Measurements from ENCODE around the gene SLC44A3. TPM values are rescaled to one million over a fixed set of nuclear protein-coding genes. Genes with fewer than 3 reads are reported as not detected.
A peak's percentile ranks its signal among the peaks of the same experiment; 100 is the strongest.

Gene SLC44A3
- total RNA-seq, 1 donor from 2014 or later: 0.77 TPM

GRCh38 chr1:94863297-94863911, 43.2 kb downstream of the SLC44A3 start:
- Mint-ChIP-seq H3K27ac (ENCODE audit: unreplicated experiment) (no peak overlapping the region), H3K9me3 (no peaks in the 10 kb centered on the region), H3K4me3 (no peak overlapping the region), H3K27me3 (ENCODE audit: low read depth) (no peaks in the 10 kb centered on the region), H3K4me1 (peaks cover 45% of the 10 kb centered on the region), H3K36me3 (ENCODE audit: low read depth) (no peaks in the 10 kb centered on the region)
- TF ChIP-seq, protein P1, sequence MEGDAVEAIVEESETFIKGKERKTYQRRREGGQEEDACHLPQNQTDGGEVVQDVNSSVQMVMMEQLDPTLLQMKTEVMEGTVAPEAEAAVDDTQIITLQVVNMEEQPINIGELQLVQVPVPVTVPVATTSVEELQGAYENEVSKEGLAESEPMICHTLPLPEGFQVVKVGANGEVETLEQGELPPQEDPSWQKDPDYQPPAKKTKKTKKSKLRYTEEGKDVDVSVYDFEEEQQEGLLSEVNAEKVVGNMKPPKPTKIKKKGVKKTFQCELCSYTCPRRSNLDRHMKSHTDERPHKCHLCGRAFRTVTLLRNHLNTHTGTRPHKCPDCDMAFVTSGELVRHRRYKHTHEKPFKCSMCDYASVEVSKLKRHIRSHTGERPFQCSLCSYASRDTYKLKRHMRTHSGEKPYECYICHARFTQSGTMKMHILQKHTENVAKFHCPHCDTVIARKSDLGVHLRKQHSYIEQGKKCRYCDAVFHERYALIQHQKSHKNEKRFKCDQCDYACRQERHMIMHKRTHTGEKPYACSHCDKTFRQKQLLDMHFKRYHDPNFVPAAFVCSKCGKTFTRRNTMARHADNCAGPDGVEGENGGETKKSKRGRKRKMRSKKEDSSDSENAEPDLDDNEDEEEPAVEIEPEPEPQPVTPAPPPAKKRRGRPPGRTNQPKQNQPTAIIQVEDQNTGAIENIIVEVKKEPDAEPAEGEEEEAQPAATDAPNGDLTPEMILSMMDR (conservative IDR thresholded peaks at IDR 0.05): no peak
- DNase-seq (ENCODE audit: low read depth, low spot score): no peak

- no peak for DNase-seq (ENCODE audit: low read depth, low spot score)
- TF ChIP-seq, protein P1 (conservative IDR thresholded peaks at IDR 0.05): no peak
- Mint-ChIP-seq H3K4me3 (no peak overlapping the region), H3K4me1 (peaks cover 45% of the 10 kb centered on the region), H3K27me3 (ENCODE audit: low read depth) (no peaks in the 10 kb centered on the region), H3K27ac (ENCODE audit: unreplicated experiment) (peak overlapping the region; percentile 72), H3K9me3 (no peaks in the 10 kb centered on the region), H3K36me3 (ENCODE audit: low read depth) (no peaks in the 10 kb centered on the region)
Observed at GRCh38 chr1:94863919-94864318, 43.8 kb downstream of the SLC44A3 start.

GRCh38 chr1:94864821-94865220, 44.7 kb downstream of the SLC44A3 start:
- H3K4me1 Mint-ChIP-seq: peaks cover 43% of the 10 kb centered on the region
- no peak overlapping the region for H3K27ac Mint-ChIP-seq (ENCODE audit: unreplicated experiment)
- H3K27me3 Mint-ChIP-seq (ENCODE audit: low read depth): no peaks in the 10 kb centered on the region
- H3K9me3 Mint-ChIP-seq: no peaks in the 10 kb centered on the region
- DNase-seq (ENCODE audit: low read depth, low spot score): no peak
- TF ChIP-seq, protein P1 (conservative IDR thresholded peaks at IDR 0.05): no peak
- H3K36me3 Mint-ChIP-seq (ENCODE audit: low read depth): no peaks in the 10 kb centered on the region
- H3K4me3 Mint-ChIP-seq: no peak overlapping the region

- no peak overlapping the region for H3K4me3 Mint-ChIP-seq
- peaks cover 38% of the 10 kb centered on the region for H3K4me1 Mint-ChIP-seq
- no peak for DNase-seq (ENCODE audit: low read depth, low spot score)
- H3K27ac Mint-ChIP-seq (ENCODE audit: unreplicated experiment): peak overlapping the region; percentile 35
- H3K36me3 Mint-ChIP-seq (ENCODE audit: low read depth): no peaks in the 10 kb centered on the region
- H3K27me3 Mint-ChIP-seq (ENCODE audit: low read depth): no peaks in the 10 kb centered on the region
- H3K9me3 Mint-ChIP-seq: no peaks in the 10 kb centered on the region
- TF ChIP-seq, protein P1 (conservative IDR thresholded peaks at IDR 0.05): no peak
Observed at GRCh38 chr1:94865360-94865759, 45.2 kb downstream of the SLC44A3 start.

GRCh38 chr1:94866164-94866807, 46.1 kb downstream of the SLC44A3 start:
- H3K27me3 Mint-ChIP-seq (ENCODE audit: low read depth): no peaks in the 10 kb centered on the region
- TF ChIP-seq, protein P1 (conservative IDR thresholded peaks at IDR 0.05): no peak
- peaks cover 38% of the 10 kb centered on the region for H3K4me1 Mint-ChIP-seq
- peak overlapping the region; percentile 29 for H3K4me3 Mint-ChIP-seq
- no peak for DNase-seq (ENCODE audit: low read depth, low spot score)
- no peak overlapping the region for H3K27ac Mint-ChIP-seq (ENCODE audit: unreplicated experiment)
- no peaks in the 10 kb centered on the region for H3K9me3 Mint-ChIP-seq
- no peaks in the 10 kb centered on the region for H3K36me3 Mint-ChIP-seq (ENCODE audit: low read depth)
